ENCODE data around the gene TRIM14. TPM values are rescaled to one million over a fixed set of nuclear protein-coding genes. Genes with fewer than 3 reads are reported as not detected.

TRIM14 gene
- total RNA-seq, 4 donors from 2014 or later, result 21.0 to 39.2 (median 31.6) TPM

DNA sequence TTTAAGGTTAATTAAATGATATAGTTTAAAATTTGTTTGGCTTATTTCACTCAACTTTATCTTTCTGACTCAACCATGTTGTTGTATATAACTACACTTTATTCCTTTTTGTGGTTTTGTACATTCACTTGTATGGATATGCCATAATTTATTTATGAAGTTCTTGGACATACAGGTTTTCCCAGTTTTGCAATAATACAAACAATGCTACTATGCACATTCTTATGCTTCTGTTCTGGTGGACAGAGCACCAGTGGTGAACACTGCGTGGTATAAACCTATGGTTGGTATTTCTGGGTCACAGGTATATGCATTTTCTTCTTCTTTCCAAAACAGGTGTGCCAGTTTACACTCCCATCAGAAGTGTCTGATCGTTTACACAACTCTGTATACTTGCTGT, 35.7 kb upstream of the TRIM14 start:
- TF ChIP-seq POLR2A (IDR thresholded peaks at IDR 0.05), result no peak
- TF ChIP-seq, protein P1, sequence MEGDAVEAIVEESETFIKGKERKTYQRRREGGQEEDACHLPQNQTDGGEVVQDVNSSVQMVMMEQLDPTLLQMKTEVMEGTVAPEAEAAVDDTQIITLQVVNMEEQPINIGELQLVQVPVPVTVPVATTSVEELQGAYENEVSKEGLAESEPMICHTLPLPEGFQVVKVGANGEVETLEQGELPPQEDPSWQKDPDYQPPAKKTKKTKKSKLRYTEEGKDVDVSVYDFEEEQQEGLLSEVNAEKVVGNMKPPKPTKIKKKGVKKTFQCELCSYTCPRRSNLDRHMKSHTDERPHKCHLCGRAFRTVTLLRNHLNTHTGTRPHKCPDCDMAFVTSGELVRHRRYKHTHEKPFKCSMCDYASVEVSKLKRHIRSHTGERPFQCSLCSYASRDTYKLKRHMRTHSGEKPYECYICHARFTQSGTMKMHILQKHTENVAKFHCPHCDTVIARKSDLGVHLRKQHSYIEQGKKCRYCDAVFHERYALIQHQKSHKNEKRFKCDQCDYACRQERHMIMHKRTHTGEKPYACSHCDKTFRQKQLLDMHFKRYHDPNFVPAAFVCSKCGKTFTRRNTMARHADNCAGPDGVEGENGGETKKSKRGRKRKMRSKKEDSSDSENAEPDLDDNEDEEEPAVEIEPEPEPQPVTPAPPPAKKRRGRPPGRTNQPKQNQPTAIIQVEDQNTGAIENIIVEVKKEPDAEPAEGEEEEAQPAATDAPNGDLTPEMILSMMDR (IDR thresholded peaks at IDR 0.05), result no peak
- Histone ChIP-seq H3K9me3 (no peaks in the 10 kb centered on the region), H3K27me3 (no peaks in the 10 kb centered on the region), H3K4me1 (peaks cover 0 to 41% (median 0%) of the 10 kb centered on the region in 3 donors), H3K27ac (peak overlapping the region in 2 of 4 donors; percentile 30 to 42), H3K4me3 (no peak overlapping the region), H3K36me3 (peaks cover 0 to 48% (median 0%) of the 10 kb centered on the region in 3 donors)
- intact Hi-C loops (cut with DNase I), result no loop called here
- no peak for DNase-seq
- WGBS, 2 donors, result 68 to 74% methylated on average over 2 of the region's 2 CpGs

DNA sequence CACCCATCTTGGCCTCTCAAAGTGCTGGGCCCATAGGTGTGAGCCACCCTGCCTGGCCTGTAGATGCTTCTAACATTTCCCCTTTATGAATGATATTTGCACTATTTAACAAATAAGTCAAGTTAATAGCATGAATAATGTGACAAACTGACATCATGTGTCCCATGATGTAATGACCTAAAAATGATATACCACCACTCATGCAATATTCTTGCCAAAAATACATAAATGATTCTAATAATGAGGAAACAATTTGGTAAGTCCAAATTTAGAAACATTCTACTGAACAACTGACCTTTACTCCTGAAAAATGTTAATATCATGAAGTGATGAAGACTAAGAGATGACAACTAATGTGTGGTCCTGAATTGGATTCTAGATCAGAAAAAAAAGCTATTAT, 33.5 kb upstream of the TRIM14 start:
- Histone ChIP-seq H3K4me3 (no peak overlapping the region), H3K36me3 (peaks cover 0 to 56% (median 0%) of the 10 kb centered on the region in 3 donors), H3K27ac (no peak overlapping the region), H3K27me3 (no peaks in the 10 kb centered on the region), H3K4me1 (peaks cover 0 to 33% (median 3%) of the 10 kb centered on the region in 3 donors), H3K9me3 (no peaks in the 10 kb centered on the region)
- intact Hi-C loops (cut with DNase I), result no loop called here
- no peak for DNase-seq
- TF ChIP-seq, protein P1 (IDR thresholded peaks at IDR 0.05), result no peak

DNA sequence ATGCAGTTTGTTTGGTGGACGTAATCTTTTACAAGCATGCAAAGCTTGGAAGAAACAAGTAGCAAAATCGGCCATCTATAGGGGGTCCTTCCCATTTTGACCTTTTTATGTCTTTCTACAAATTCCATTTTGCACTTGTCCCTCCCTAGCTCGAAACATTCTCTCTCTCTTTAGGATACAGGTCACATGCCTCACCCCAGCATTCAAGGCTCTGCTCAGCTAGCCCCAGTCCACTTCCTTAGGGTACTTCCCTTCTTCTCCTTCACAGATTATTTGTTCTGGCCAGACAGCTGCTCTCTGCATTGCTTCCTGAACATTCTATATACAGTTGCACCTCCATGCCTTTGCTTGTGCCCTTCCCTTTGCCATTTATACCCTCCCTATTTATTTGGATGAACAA, 31.7 kb upstream of the TRIM14 start:
- WGBS, 2 donors, result 73% methylated on average over 3 of the region's 3 CpGs
- Histone ChIP-seq H3K27me3 (no peaks in the 10 kb centered on the region), H3K36me3 (peaks cover 0 to 38% (median 0%) of the 10 kb centered on the region in 3 donors), H3K27ac (no peak overlapping the region), H3K4me3 (no peak overlapping the region), H3K4me1 (peaks cover 10 to 46% (median 14%) of the 10 kb centered on the region in 3 donors), H3K9me3 (no peaks in the 10 kb centered on the region)
- intact Hi-C loops (cut with DNase I), result no loop called here
- no peak for DNase-seq
- TF ChIP-seq POLR2A (IDR thresholded peaks at IDR 0.05), result no peak
- TF ChIP-seq, protein P1 (IDR thresholded peaks at IDR 0.05), result no peak

DNA sequence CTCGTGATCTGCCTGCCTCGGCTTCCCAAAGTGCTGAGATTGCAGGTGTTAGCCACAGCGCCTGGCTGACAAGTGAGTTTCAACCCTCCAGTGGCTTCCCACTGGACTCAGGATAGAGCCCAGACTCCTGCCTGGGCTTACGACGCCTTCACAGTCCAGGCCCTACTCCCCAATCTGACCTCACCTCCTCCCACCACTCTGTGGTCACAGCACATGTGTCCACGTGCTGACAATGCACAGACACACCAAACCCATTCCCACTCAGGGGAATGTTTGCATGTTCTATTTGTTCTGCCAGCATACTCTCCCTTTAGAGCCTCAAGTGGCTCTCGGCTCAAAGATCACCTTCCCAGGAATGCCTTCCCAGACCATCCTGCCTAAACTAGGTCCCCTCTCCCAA, 31.1 kb upstream of the TRIM14 start:
- Histone ChIP-seq H3K4me1 (peaks cover 11 to 46% (median 18%) of the 10 kb centered on the region in 3 donors), H3K27me3 (no peaks in the 10 kb centered on the region), H3K4me3 (no peak overlapping the region), H3K36me3 (peaks cover 0 to 34% (median 0%) of the 10 kb centered on the region in 3 donors), H3K9me3 (no peaks in the 10 kb centered on the region), H3K27ac (no peak overlapping the region)
- intact Hi-C loops (cut with DNase I), result no loop called here
- no peak for DNase-seq
- 84 to 86% methylated on average over 7 of the region's 7 CpGs for WGBS, 2 donors
- TF ChIP-seq POLR2A (IDR thresholded peaks at IDR 0.05), result no peak
- TF ChIP-seq, protein P1 (IDR thresholded peaks at IDR 0.05), result no peak

DNA sequence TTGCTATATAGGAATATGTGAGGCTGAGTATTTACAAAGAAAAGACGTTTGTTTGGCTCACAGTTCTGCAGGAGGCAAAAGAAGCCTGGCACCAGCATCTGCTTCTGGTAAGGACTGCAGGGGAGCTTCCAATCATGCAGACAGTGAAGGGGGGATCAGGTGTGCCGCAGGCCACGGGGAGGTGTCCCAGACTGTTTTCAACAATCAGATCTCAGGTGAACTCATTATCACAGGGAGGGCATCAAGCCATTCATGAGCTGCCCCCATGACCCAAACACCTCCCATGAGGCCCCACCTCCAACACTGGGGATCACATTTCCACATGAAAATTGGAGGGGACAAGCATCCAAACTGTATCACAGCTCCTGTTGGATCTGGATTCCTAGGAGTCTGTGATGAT, 30.4 kb upstream of the TRIM14 start:
- no peak for DNase-seq
- Histone ChIP-seq H3K27ac (no peak overlapping the region), H3K27me3 (no peaks in the 10 kb centered on the region), H3K9me3 (no peaks in the 10 kb centered on the region), H3K36me3 (peaks cover 0 to 34% (median 0%) of the 10 kb centered on the region in 3 donors), H3K4me3 (no peak overlapping the region), H3K4me1 (peaks cover 19 to 46% (median 26%) of the 10 kb centered on the region in 3 donors)
- TF ChIP-seq, protein P1 (IDR thresholded peaks at IDR 0.05), result no peak
- no peak for TF ChIP-seq POLR2A (IDR thresholded peaks at IDR 0.05)
- intact Hi-C loops (cut with DNase I), result no loop called here
- WGBS, 2 donors, result 61 to 75% methylated on average over 3 of the region's 3 CpGs

Data from esophagus squamous epithelium (tissue), 5 donors.